GM23338 (cell line): ENCODE data around the gene PIM1.

ENCODE experiments used
- CREB1 ChIP-seq: fragments of 250-450 bp; sonication (Bioruptor Pico); IDR thresholded peaks from 2 replicates; pipeline ENCODE4 v1.5.0; 2020; ENCODE audit warnings: low read depth, mild to moderate bottlenecking, moderate library complexity
- EZH2 ChIP-seq: fragments of 200-600 bp; sonication (generic); IDR thresholded peaks from one replicate; pipeline ENCODE4 v1.8.0; 2017; ENCODE audit warnings: antibody characterized with exemption, mild to moderate bottlenecking, low read depth; ENCODE audit not compliant: unreplicated experiment
- EZH2phosphoT487 ChIP-seq: fragments of 200-600 bp; sonication (generic); IDR thresholded peaks from one replicate; pipeline ENCODE4 v1.8.1; 2018; ENCODE audit warnings: antibody characterized with exemption; ENCODE audit not compliant: unreplicated experiment
- JUNB ChIP-seq: IDR thresholded peaks from one replicate; pipeline ENCODE4 v1.6.1; 2016; ENCODE audit warnings: antibody characterized with exemption; ENCODE audit not compliant: unreplicated experiment
- POLR2AphosphoS5 ChIP-seq: IDR thresholded peaks from 2 replicates; pipeline ENCODE4 v1.6.1; 2016; ENCODE audit warnings: antibody characterized with exemption, low read depth
- REST ChIP-seq: IDR thresholded peaks from one replicate; pipeline ENCODE4 v1.6.1; 2018; ENCODE audit warnings: antibody characterized with exemption; ENCODE audit not compliant: unreplicated experiment
- ZNF114 ChIP-seq: fragments of 250-450 bp; sonication (Bioruptor Pico); IDR thresholded peaks from 2 replicates; pipeline ENCODE4 v1.5.0; 2020; ENCODE audit warnings: mild to moderate bottlenecking, moderate library complexity
- TF ChIP-seq, protein P1 (sequence below), 2 experiments: fragments of 200-600 bp in 1 of 2; sonication (generic) in 1 of 2; conservative IDR thresholded peaks; 2 replicates each; pipeline versions ENCODE4 v1.5.1 to v1.6.1; 2016 to 2017; ENCODE audit warnings: antibody characterized with exemption in 2 of 2, low read depth in 2 of 2, mild to moderate bottlenecking in 2 of 2, moderate library complexity in 1 of 2

DNA sequence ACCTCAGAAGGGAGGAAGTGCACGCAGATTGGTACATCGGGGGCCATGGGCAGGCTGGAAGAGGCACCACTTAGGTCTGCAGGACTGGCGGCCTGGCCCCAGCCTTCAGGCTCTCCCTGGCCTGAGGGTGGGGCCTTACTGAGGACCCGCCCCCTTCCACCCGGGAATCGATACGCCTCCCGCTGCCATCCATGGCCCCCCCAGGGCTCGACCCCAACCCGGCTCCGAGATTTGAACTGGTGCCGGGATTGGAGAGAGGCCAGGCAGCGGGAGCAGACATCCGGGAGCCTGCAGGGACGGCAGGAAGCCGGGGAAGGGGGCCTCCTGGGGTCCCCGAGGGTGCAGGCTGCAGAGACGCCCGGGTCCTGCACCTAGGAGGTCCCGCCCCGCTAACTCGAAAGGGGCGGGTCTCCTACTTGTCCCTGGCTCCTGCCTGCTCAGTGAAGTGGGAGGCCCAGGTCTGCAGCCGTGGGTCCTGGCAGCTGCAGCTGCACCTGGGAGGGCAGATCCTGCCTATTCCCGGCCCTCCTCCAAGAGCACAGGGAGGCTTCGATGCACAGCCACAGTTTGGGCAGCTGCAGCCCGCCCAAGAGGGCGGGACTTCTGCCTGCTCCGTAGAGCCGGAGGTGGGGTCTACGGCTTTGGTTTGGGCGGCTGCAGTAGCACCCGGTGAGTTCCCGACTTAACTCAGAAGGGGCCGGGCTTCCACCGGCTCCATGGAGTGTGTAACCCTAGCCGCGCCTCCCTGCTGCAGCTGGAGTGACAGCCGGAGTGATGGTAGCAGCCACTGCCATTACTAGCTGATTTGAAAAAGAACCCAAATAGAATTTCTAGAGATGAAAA, 52.4 kb downstream of the PIM1 start:
- TF ChIP-seq REST = no peak
- TF ChIP-seq, protein P1, sequence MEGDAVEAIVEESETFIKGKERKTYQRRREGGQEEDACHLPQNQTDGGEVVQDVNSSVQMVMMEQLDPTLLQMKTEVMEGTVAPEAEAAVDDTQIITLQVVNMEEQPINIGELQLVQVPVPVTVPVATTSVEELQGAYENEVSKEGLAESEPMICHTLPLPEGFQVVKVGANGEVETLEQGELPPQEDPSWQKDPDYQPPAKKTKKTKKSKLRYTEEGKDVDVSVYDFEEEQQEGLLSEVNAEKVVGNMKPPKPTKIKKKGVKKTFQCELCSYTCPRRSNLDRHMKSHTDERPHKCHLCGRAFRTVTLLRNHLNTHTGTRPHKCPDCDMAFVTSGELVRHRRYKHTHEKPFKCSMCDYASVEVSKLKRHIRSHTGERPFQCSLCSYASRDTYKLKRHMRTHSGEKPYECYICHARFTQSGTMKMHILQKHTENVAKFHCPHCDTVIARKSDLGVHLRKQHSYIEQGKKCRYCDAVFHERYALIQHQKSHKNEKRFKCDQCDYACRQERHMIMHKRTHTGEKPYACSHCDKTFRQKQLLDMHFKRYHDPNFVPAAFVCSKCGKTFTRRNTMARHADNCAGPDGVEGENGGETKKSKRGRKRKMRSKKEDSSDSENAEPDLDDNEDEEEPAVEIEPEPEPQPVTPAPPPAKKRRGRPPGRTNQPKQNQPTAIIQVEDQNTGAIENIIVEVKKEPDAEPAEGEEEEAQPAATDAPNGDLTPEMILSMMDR (conservative IDR thresholded peaks at IDR 0.05; ENCODE audit: low read depth in 2 of 2) = no peak
- TF ChIP-seq EZH2phosphoT487 = no peak
- peak; percentile 85 for TF ChIP-seq POLR2AphosphoS5
- TF ChIP-seq EZH2 = no peak
- no peak for TF ChIP-seq CREB1 (CRISPR knock-in tag)
- TF ChIP-seq JUNB = no peak
- TF ChIP-seq ZNF114 (CRISPR knock-in tag) = no peak
